ENCODE data around the gene PRKN.
"Not testable (repeated sequence)": the region's sequence is repeated elsewhere in the genome, so short reads cannot be mapped to it uniquely, and the experiment has no call there.

Gene PRKN

GRCh38 chr6:161840380-161840779 lies 887.2 kb downstream of the PRKN start:
- no peak for DNase-seq (ENCODE audit: low spot score)

- no peak for DNase-seq (ENCODE audit: low spot score)
Observed at GRCh38 chr6:161838306-161839035, 889.1 kb downstream of the PRKN start.

GRCh38 chr6:161837854-161838253 lies 889.7 kb downstream of the PRKN start:
- DNase-seq (ENCODE audit: low spot score) = no peak

- DNase-seq (ENCODE audit: low spot score) = no peak
Observed at GRCh38 chr6:161837449-161837735, 890.2 kb downstream of the PRKN start.

GRCh38 chr6:161836643-161837448 lies 890.7 kb downstream of the PRKN start:
- DNase-seq (ENCODE audit: low spot score) = no peak

- DNase-seq (ENCODE audit: low spot score) = no peak
Observed at GRCh38 chr6:161835500-161836215, 891.9 kb downstream of the PRKN start.

- no peak for DNase-seq (ENCODE audit: low spot score)
Observed at GRCh38 chr6:161834426-161834825, 893.1 kb downstream of the PRKN start.

GRCh38 chr6:161833099-161833860 lies 894.3 kb downstream of the PRKN start:
- DNase-seq (ENCODE audit: low spot score) = no peak

- no peak for DNase-seq (ENCODE audit: low spot score)
Observed at GRCh38 chr6:161832622-161833021, 894.9 kb downstream of the PRKN start.

GRCh38 chr6:161830866-161831616 lies 896.5 kb downstream of the PRKN start:
- no peak for DNase-seq (ENCODE audit: low spot score)

- no peak for DNase-seq (ENCODE audit: low spot score)
Observed at GRCh38 chr6:161829291-161829729, 898.3 kb downstream of the PRKN start.

- DNase-seq (ENCODE audit: low spot score) = no peak
Observed at GRCh38 chr6:161828355-161828754, 899.2 kb downstream of the PRKN start.

GRCh38 chr6:161826512-161826911 lies 901.1 kb downstream of the PRKN start:
- DNase-seq (ENCODE audit: low spot score) = no peak

- DNase-seq (ENCODE audit: low spot score) = not testable (repeated sequence)
Observed at GRCh38 chr6:161822204-161822603, 905.4 kb downstream of the PRKN start.

GRCh38 chr6:161817881-161818280 lies 909.7 kb downstream of the PRKN start:
- no peak for DNase-seq (ENCODE audit: low spot score)

GRCh38 chr6:161815965-161816364 lies 911.6 kb downstream of the PRKN start:
- DNase-seq (ENCODE audit: low spot score) = no peak

- no peak for DNase-seq (ENCODE audit: low spot score)
Observed at GRCh38 chr6:161813156-161813555, 914.4 kb downstream of the PRKN start.

GRCh38 chr6:161809971-161810370 lies 917.6 kb downstream of the PRKN start:
- DNase-seq (ENCODE audit: low spot score) = no peak

GRCh38 chr6:161804838-161805237 lies 922.7 kb downstream of the PRKN start:
- no peak for DNase-seq (ENCODE audit: low spot score)

GRCh38 chr6:161803131-161803530 lies 924.4 kb downstream of the PRKN start:
- no peak for DNase-seq (ENCODE audit: low spot score)

- DNase-seq (ENCODE audit: low spot score) = no peak
Observed at GRCh38 chr6:161802231-161802630, 925.3 kb downstream of the PRKN start.
